Heart left ventricle (tissue), 16 donors: ENCODE measurements around the gene CKMT2. TPM values are rescaled to one million over a fixed set of nuclear protein-coding genes. Genes with fewer than 3 reads are reported as not detected.
A peak's percentile ranks its signal among the peaks of the same experiment; 100 is the strongest.

Source experiments
- ATAC-seq, 4 donors: fragments of 200-7000 bp; cut with Tn5 transposase; one replicate each; pipeline ENCODE4 v1.9.1; 2020 to 2022; ENCODE audit warnings: moderate library complexity in 4 of 4, mild to moderate bottlenecking in 3 of 4, moderate number of reproducible peaks in 1 of 4
- DNase-seq, 5 donors: peaks; one replicate each; pipeline ENCODE4 v3.0.0-alpha.2; 2020
- H3K27ac ChIP-seq, 12 donors: fragments of 200-600 bp; sonication (generic) in 4 of 12; one replicate each; pipeline versions ENCODE4 v1.5.0 to v1.8.0; 2016 to 2022; ENCODE audit warnings: mild to moderate bottlenecking in 2 of 12
- H3K27me3 ChIP-seq, 9 donors: fragments of 200-600 bp; sonication (generic) in 2 of 9; one replicate each; pipeline versions ENCODE4 v1.5.1 to v1.8.0; 2016 to 2022; ENCODE audit warnings: mild to moderate bottlenecking in 3 of 9
- H3K36me3 ChIP-seq, 9 donors: fragments of 200-600 bp; sonication (generic) in 2 of 9; one replicate each; pipeline versions ENCODE4 v1.5.0 to v1.8.0; 2018 to 2022; ENCODE audit warnings: mild to moderate bottlenecking in 2 of 9
- H3K4me1 ChIP-seq, 12 donors: fragments of 200-600 bp; sonication (generic) in 4 of 12; one replicate each; pipeline versions ENCODE4 v1.5.0 to v1.8.0; 2016 to 2022; ENCODE audit warnings: mild to moderate bottlenecking in 3 of 12
- H3K4me3 ChIP-seq, 12 donors: fragments of 200-600 bp; sonication (generic) in 4 of 12; one replicate each; pipeline versions ENCODE4 v1.5.0 to v1.8.0; 2017 to 2022; ENCODE audit warnings: mild to moderate bottlenecking in 9 of 12, moderate library complexity in 4 of 12
- H3K9me3 ChIP-seq, 12 donors: fragments of 200-600 bp; sonication (generic) in 4 of 12; one replicate each; pipeline versions ENCODE4 v1.5.0 to v1.8.0; 2016 to 2022; ENCODE audit warnings: mild to moderate bottlenecking in 1 of 12
- POLR2A ChIP-seq, 2 donors: fragments of 450-650 bp; IDR thresholded peaks; one replicate each; pipeline ENCODE4 v1.6.1; 2017; ENCODE audit warnings: antibody characterized with exemption in 2 of 2, mild to moderate bottlenecking in 2 of 2, moderate library complexity in 2 of 2
- WGBS, 4 donors: extraction: QIAGEN DNeasy Blood & Tissue Kit in 2 of 4; methylation state at CpG; one replicate each; pipeline versions ENCODE4 v1.1.5 to v1.1.7; 2013 to 2018; 5-methylcytosine and 5-hydroxymethylcytosine counted together
- intact Hi-C, 10 donors: fragments of 100-400 bp; cut with DNase I; formaldehyde crosslinking; loops; one replicate each; pipeline versions ENCODE4 v1.11.1 to v1.14.2; 2022
- polyA plus RNA-seq, 2 donors: library from polyadenylated mRNA; stranded (reverse); fragments of 200-250 nt; gene quantifications; one replicate each; pipeline ENCODE4 v1.2.3, GENCODE V29; 2013
- total RNA-seq, 9 donors: library from RNA; depleted of rRNA in 2 of 9; stranded (reverse); fragments of >200 nt in 2 of 9; fragmentation: NEBNext Ultra II Directional in 3 of 9; extraction: Animal tissue kit (Norgen Biotek cat#: 25700) in 3 of 9; gene quantifications; one replicate each; pipeline versions ENCODE4 v1.1.0 to v1.2.4, GENCODE V29; 2016 to 2023
- TF ChIP-seq, protein P1 (sequence below), 12 donors: fragments of 200-600 bp; sonication (generic) in 4 of 12; IDR thresholded peaks; one replicate each; pipeline versions ENCODE4 v1.5.0 to v1.8.0; 2018 to 2022; ENCODE audit warnings: antibody characterized with exemption in 12 of 12, mild to moderate bottlenecking in 5 of 12
- donor health status: ischemic (EF 13 %, LVEDD 7.1; RV severe dilation, severe dysfunction).
- donor health status: healthy with polysubstance abuse.
- donor health status: DM: no; HTN: yes; CAD: no.
- donor health status: DM: no; HTN: no; CAD: no.
- donor health status: ischemic (EF 25% LVEDD 6.9; RV normal size, moderate dysfunction).
- donor health status: ischemic (EF 25% LVEDD 5.7; RV mildly dilated, moderate dysfunction).
- donor health status: healthy.
- donor health status: DM: yes; HTN: yes; CAD: no.
- donor health status: ischemic (EF 35%, LVEDD 5.7; RV mildly dilated, moderate dysfunction).
- donor health status: nonischemic (EF 11% LVEDD 7.7; RV severe dilation, severe dysfunction).
- donor health status: DM: yes; HTN: yes; CAD: no.
- donor health status: PGD.
- donor health status: ischemic (EF 29% LVEDD 5.4; RV normal size, mild dysfunction).
- donor health status: nonischemic (EF 23%, LVEDD 6.1; RV moderate dilation, normal function).

The CKMT2 gene
- total and polyA plus RNA-seq, 11 donors = 890 to 3,872 (median 1,758) TPM

DNA sequence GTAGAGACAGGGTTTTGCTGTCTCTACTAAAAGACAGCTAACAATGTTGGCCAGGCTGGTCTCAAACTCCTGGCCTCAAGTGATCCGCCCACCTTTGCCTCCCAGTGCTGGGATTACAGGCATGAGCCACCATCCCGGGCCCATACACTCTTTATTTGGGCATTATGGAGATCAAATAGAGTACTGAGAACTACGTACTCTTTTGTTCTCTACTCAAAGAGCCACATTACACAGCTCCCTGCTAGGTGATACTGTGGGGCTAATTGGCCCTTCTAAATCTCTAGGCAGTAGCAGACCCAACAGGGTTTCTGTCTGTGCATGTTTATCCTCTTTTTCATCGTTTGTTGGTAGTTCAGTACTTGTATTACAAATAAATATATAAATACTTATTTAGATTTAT, 16.1 kb downstream of the CKMT2 start:
- no peak overlapping the region for H3K4me3 ChIP-seq
- WGBS, 4 donors = 64 to 81% (median 74%) methylated on average over 4 of the region's 4 CpGs
- peaks cover 0 to 53% (median 27%) of the 10 kb centered on the region in 9 donors for H3K36me3 ChIP-seq
- peak overlapping the region in 3 of 12 donors; percentile 17 to 95 (median 38) for H3K27ac ChIP-seq
- ATAC-seq (no peak), DNase-seq (no peak)
- no peaks in the 10 kb centered on the region for H3K9me3 ChIP-seq
- H3K4me1 ChIP-seq = peaks cover 5 to 83% (median 50%) of the 10 kb centered on the region in 12 donors
- intact Hi-C loops = loop anchor here in 2 of 10 donors (10.0 kb wide), 1 partner anchor 46 kb away; no protein-coding TSS in a partner anchor
- H3K27me3 ChIP-seq = no peaks in the 10 kb centered on the region
- TF ChIP-seq, protein P1, sequence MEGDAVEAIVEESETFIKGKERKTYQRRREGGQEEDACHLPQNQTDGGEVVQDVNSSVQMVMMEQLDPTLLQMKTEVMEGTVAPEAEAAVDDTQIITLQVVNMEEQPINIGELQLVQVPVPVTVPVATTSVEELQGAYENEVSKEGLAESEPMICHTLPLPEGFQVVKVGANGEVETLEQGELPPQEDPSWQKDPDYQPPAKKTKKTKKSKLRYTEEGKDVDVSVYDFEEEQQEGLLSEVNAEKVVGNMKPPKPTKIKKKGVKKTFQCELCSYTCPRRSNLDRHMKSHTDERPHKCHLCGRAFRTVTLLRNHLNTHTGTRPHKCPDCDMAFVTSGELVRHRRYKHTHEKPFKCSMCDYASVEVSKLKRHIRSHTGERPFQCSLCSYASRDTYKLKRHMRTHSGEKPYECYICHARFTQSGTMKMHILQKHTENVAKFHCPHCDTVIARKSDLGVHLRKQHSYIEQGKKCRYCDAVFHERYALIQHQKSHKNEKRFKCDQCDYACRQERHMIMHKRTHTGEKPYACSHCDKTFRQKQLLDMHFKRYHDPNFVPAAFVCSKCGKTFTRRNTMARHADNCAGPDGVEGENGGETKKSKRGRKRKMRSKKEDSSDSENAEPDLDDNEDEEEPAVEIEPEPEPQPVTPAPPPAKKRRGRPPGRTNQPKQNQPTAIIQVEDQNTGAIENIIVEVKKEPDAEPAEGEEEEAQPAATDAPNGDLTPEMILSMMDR (IDR thresholded peaks at IDR 0.05) = no peak

DNA sequence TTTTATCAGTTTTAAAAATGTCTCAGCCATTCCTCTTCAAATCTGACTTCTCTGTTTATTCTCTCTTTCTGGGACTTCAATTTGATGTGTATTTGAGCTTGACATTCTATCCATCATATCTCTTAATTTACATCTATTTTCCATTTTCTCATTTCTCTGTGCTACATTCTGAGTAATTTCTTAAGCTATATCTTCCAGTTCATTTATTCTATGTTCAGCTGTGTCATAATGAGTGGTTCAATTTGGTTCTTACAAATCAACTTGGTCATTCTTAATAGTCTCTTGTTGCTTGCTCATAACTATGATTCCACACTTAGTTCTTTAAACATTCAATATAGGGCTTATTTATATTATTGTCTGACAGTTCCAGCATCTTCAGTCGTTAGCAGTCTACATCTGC, 16.9 kb downstream of the CKMT2 start:
- H3K4me1 ChIP-seq = peaks cover 5 to 79% (median 47%) of the 10 kb centered on the region in 12 donors
- WGBS, 4 donors = 74 to 92% (median 86%) methylated on average over 1 of the region's 1 CpG

DNA sequence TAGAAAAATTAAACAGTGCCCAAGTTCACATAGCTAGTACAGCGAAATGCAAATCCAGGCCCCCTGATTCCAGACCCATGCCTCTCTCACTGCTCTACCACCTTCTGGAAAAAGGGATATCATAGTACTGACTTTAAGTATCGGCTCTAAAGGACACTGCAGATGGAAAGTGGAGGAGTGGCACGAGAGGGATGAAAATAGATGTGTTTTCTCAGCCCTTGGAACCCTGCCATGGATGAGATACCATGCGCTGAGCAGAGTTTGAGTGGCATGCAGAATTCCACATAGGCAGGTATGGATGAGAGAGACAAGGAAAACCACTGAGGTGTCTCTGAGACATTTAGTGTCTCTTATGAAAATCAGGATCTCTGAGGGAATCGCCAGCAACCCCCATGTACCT, 18.8 kb downstream of the CKMT2 start:
- H3K9me3 ChIP-seq = no peaks in the 10 kb centered on the region
- peaks cover 5 to 66% (median 33%) of the 10 kb centered on the region in 12 donors for H3K4me1 ChIP-seq
- peak in 4 of 5 donors; percentile 37 to 51 (median 48) for DNase-seq
- no peaks in the 10 kb centered on the region for H3K27me3 ChIP-seq
- no peak overlapping the region for H3K4me3 ChIP-seq
- intact Hi-C loops = no loop called here
- no peak for TF ChIP-seq POLR2A (IDR thresholded peaks at IDR 0.05)
- TF ChIP-seq, protein P1 (IDR thresholded peaks at IDR 0.05) = no peak
- peaks cover 0 to 73% (median 45%) of the 10 kb centered on the region in 9 donors for H3K36me3 ChIP-seq
- peak; percentile 55 to 74 (median 69) for ATAC-seq
- 43 to 68% (median 52%) methylated on average over 5 of the region's 5 CpGs for WGBS, 4 donors
- H3K27ac ChIP-seq = peak overlapping the region in 9 of 12 donors; percentile 1 to 67 (median 59)

More for the DNA sequence above, 16.9 kb downstream of the CKMT2 start:
- Histone ChIP-seq H3K27ac (peak overlapping the region in 1 of 12 donors; percentile 95), H3K36me3 (peaks cover 0 to 57% (median 33%) of the 10 kb centered on the region in 9 donors), H3K27me3 (no peaks in the 10 kb centered on the region), H3K4me3 (no peak overlapping the region), H3K9me3 (no peaks in the 10 kb centered on the region)
- intact Hi-C loops = no loop called here
- TF ChIP-seq, protein P1 (IDR thresholded peaks at IDR 0.05) = no peak
- TF ChIP-seq POLR2A (IDR thresholded peaks at IDR 0.05) = no peak
- DNase-seq = no peak
- no peak for ATAC-seq

DNA sequence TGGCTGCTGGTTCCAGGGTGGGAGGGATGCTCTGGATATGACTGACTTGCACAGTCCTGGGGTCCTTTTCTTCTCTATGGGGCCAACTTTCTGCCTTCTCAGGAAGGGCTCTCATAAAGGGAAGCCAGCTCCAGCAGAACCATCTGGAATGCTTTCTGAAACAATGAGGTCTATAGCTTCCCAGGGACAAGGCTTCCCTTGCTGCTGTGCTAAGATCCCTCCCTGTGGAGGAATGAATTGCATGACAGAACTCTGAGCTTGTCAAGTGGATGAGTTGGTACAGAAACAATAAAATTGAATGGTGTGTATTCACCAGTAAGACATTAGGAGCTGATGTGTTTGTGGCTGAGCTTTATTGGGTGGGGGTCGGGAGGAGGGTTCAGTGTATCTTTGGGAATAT, 19.8 kb downstream of the CKMT2 start:
- intact Hi-C loops = no loop called here
- no peak for DNase-seq
- peak overlapping the region in 1 of 12 donors; percentile 66 for H3K27ac ChIP-seq
- ATAC-seq = peak in 1 of 4 donors; percentile 7
- no peaks in the 10 kb centered on the region for H3K9me3 ChIP-seq
- no peak overlapping the region for H3K4me3 ChIP-seq
- TF ChIP-seq, protein P1 (IDR thresholded peaks at IDR 0.05) = no peak
- no peak for TF ChIP-seq POLR2A (IDR thresholded peaks at IDR 0.05)
- 84 to 98% (median 97%) methylated on average over 1 of the region's 1 CpG for WGBS, 4 donors
- H3K36me3 ChIP-seq = peaks cover 0 to 83% (median 50%) of the 10 kb centered on the region in 9 donors
- peaks cover 0 to 56% (median 27%) of the 10 kb centered on the region in 12 donors for H3K4me1 ChIP-seq
- H3K27me3 ChIP-seq = no peaks in the 10 kb centered on the region
